ENCODE measurements around the gene FOXI1.

DNA sequence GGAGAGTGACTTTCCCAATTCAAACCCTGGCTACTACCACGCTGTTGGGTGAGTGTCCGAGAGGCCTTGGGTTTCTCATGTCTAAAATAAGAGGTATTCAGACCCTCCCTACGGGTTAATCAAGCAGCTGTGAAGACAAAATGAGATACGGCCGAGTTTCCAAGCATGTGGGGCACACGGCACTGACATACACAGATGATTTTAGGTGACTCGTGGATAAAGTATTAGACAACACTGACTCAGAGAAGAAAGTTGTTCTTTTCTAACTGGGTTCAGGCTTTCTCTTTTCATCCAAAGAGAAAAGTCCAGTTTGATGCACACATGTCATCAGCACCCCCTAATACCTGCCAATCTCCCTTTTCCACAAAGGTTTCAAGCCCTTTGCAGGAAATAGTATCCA lies 15.6 kb downstream of the FOXI1 start:
- TF ChIP-seq, protein P1, sequence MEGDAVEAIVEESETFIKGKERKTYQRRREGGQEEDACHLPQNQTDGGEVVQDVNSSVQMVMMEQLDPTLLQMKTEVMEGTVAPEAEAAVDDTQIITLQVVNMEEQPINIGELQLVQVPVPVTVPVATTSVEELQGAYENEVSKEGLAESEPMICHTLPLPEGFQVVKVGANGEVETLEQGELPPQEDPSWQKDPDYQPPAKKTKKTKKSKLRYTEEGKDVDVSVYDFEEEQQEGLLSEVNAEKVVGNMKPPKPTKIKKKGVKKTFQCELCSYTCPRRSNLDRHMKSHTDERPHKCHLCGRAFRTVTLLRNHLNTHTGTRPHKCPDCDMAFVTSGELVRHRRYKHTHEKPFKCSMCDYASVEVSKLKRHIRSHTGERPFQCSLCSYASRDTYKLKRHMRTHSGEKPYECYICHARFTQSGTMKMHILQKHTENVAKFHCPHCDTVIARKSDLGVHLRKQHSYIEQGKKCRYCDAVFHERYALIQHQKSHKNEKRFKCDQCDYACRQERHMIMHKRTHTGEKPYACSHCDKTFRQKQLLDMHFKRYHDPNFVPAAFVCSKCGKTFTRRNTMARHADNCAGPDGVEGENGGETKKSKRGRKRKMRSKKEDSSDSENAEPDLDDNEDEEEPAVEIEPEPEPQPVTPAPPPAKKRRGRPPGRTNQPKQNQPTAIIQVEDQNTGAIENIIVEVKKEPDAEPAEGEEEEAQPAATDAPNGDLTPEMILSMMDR (IDR thresholded peaks at IDR 0.05): no peak
- no peak for TF ChIP-seq POLR2A (IDR thresholded peaks at IDR 0.05)

Measured in heart left ventricle (tissue), 13 donors.